Kidney epithelial cell (primary cell): ENCODE data around the gene KSR2. TPM values are rescaled to one million over a fixed set of nuclear protein-coding genes. Genes with fewer than 3 reads are reported as not detected.

ENCODE experiments used
- DNase-seq: peaks from one replicate; pipeline ENCODE4 v3.0.0-alpha.2; 2010; ENCODE audit warnings: low read depth
- H3K27me3 ChIP-seq: 2 replicates; pipeline ENCODE4 v1.6.0; 2011; ENCODE audit warnings: low read length; ENCODE audit not compliant: control insufficient read depth, insufficient read depth
- H3K36me3 ChIP-seq: 2 replicates; pipeline ENCODE4 v1.5.1; 2011; ENCODE audit warnings: low read length; ENCODE audit not compliant: control insufficient read depth, insufficient read depth
- H3K4me3 ChIP-seq: 2 replicates; pipeline ENCODE4 v1.5.1; 2011; ENCODE audit warnings: low read depth, mild to moderate bottlenecking, control low read depth, low read length
- CTCF ChIP-seq: IDR thresholded peaks from 2 replicates; pipeline ENCODE4 v1.5.1; 2011; ENCODE audit warnings: mild to moderate bottlenecking, moderate library complexity, low read length, control low read depth, inconsistent platforms; ENCODE audit not compliant: insufficient read depth, poor library complexity, severe bottlenecking
- total RNA-seq: library from RNA; depleted of rRNA; stranded (reverse); fragments of >200 nt; gene quantifications from 2 replicates; pipeline ENCODE4 v1.2.3, GENCODE V29; 2015

KSR2 gene
- total RNA-seq, 1 donor from 2014 or later = 0.29 TPM

GRCh38 chr12:117599849-117600248 is 368.9 kb downstream of the KSR2 start:
- no peak for TF ChIP-seq CTCF
- H3K27me3 ChIP-seq = no peaks in the 10 kb centered on the region
- no peak overlapping the region for H3K4me3 ChIP-seq
- H3K36me3 ChIP-seq = no peaks in the 10 kb centered on the region
- DNase-seq = peak; percentile 38

- no peaks in the 10 kb centered on the region for H3K27me3 ChIP-seq
- no peak for DNase-seq
- no peak overlapping the region for H3K4me3 ChIP-seq
- no peak for TF ChIP-seq CTCF
- H3K36me3 ChIP-seq = no peaks in the 10 kb centered on the region
Measured at GRCh38 chr12:117596968-117597367, 371.8 kb downstream of the KSR2 start.

GRCh38 chr12:117595751-117596150 is 373.0 kb downstream of the KSR2 start:
- no peak for TF ChIP-seq CTCF

GRCh38 chr12:117594481-117594880 is 374.3 kb downstream of the KSR2 start:
- H3K27me3 ChIP-seq = no peaks in the 10 kb centered on the region

More at GRCh38 chr12:117595751-117596150, 373.0 kb downstream of the KSR2 start:
- no peak overlapping the region for H3K4me3 ChIP-seq
- no peaks in the 10 kb centered on the region for H3K36me3 ChIP-seq
- no peak for DNase-seq
- no peaks in the 10 kb centered on the region for H3K27me3 ChIP-seq

GRCh38 chr12:117593815-117594400 is 374.9 kb downstream of the KSR2 start:
- Histone ChIP-seq H3K36me3 (no peaks in the 10 kb centered on the region), H3K27me3 (no peaks in the 10 kb centered on the region), H3K4me3 (no peak overlapping the region)
- no peak for TF ChIP-seq CTCF
- DNase-seq = no peak

More at GRCh38 chr12:117594481-117594880, 374.3 kb downstream of the KSR2 start:
- TF ChIP-seq CTCF = no peak
- no peak for DNase-seq
- Histone ChIP-seq H3K4me3 (no peak overlapping the region), H3K36me3 (no peaks in the 10 kb centered on the region)
